Measurements from ENCODE around the gene DAGLB.

DNA sequence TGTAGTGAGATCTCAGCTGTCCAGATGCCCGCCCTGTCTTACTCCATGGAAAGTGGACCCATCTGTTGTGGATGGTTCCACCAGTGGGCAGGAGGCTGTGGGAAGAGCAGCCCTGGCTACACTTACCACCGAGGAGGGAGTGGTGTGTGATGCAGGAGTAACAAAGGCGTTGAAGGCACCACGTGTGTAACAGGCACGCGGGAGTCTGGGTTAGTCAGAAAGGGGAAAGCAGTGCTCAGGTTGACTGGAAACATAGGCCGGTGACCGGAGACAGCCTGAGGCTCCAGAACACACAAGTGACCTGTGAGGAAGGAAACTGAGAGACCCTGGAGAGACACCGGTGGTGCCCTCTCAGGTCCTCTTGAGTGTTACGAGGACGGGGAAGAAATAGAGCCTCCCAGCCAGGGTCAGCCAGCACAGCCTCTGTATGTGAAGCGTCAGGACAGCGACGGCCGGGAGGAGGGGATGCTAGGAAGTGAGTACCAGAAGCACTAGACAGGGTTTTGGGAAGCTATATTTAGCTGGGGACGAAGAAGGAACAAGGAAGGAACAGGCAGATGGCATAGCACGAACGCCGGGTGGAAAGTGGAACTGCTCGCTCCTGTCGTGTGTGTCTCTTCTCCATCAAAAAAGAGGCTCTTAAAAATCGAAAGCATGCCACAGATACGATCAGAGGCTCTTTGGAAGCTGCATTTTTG lies 51.7 kb downstream of the DAGLB start:
- TF ChIP-seq, protein P1, sequence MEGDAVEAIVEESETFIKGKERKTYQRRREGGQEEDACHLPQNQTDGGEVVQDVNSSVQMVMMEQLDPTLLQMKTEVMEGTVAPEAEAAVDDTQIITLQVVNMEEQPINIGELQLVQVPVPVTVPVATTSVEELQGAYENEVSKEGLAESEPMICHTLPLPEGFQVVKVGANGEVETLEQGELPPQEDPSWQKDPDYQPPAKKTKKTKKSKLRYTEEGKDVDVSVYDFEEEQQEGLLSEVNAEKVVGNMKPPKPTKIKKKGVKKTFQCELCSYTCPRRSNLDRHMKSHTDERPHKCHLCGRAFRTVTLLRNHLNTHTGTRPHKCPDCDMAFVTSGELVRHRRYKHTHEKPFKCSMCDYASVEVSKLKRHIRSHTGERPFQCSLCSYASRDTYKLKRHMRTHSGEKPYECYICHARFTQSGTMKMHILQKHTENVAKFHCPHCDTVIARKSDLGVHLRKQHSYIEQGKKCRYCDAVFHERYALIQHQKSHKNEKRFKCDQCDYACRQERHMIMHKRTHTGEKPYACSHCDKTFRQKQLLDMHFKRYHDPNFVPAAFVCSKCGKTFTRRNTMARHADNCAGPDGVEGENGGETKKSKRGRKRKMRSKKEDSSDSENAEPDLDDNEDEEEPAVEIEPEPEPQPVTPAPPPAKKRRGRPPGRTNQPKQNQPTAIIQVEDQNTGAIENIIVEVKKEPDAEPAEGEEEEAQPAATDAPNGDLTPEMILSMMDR (IDR thresholded peaks at IDR 0.05) = no peak
- no peak for TF ChIP-seq POLR2A (IDR thresholded peaks at IDR 0.05)
